Activated naive CD4-positive, alpha-beta T cell treated with anti-CD3 and anti-CD28 coated beads, Interleukin-2, amount 50 U/mL, for 72 hours (primary cell): Measurements from ENCODE around the gene USP32. TPM values are rescaled to one million over a fixed set of nuclear protein-coding genes. Genes with fewer than 3 reads are reported as not detected.
"Not testable (repeated sequence)": the region's sequence is repeated elsewhere in the genome, so short reads cannot be mapped to it uniquely, and the experiment has no call there.

Experiments used
- ATAC-seq, 2 donors: fragments of 150-1000 bp; cut with Tn5 transposase; 2 replicates each; pipeline ENCODE4 v1.10.0; 2021; ENCODE audit warnings: mild to moderate bottlenecking in 2 of 2, moderate library complexity in 2 of 2
- DNase-seq, 2 donors: peaks; one replicate each; pipeline ENCODE4 v3.0.0; 2021 to 2022; ENCODE audit warnings: low spot score in 2 of 2
- H3K27ac Mint-ChIP-seq, 2 donors: one replicate each; pipeline ENCODE4 v1.8.0; 2022; ENCODE audit warnings: mild to moderate bottlenecking in 2 of 2, mixed read lengths in 2 of 2
- H3K36me3 Mint-ChIP-seq, 2 donors: one replicate each; pipeline ENCODE4 v1.8.0; 2022; ENCODE audit warnings: mixed read lengths in 2 of 2
- H3K9me3 Mint-ChIP-seq, 2 donors: one replicate each; pipeline ENCODE4 v1.8.0; 2022; ENCODE audit warnings: mixed read lengths in 2 of 2
- total RNA-seq, 2 donors: library from RNA; stranded (reverse); gene quantifications; one replicate each; pipeline ENCODE4 v1.2.3, GENCODE V29; 2022

The USP32 gene
- total RNA-seq, 2 donors from 2014 or later = 42.6 to 51.5 TPM

GRCh38 chr17:60390186-60390585 is 1.7 kb downstream of the USP32 start:
- DNase-seq (no peak), ATAC-seq (no peak)
- Mint-ChIP-seq H3K27ac (no peak overlapping the region), H3K36me3 (peaks cover 9 to 12% of the 10 kb centered on the region in 2 donors), H3K9me3 (no peaks in the 10 kb centered on the region)

- Mint-ChIP-seq H3K36me3 (peaks cover 6 to 9% of the 10 kb centered on the region in 2 donors), H3K27ac (no peak overlapping the region), H3K9me3 (no peaks in the 10 kb centered on the region)
- ATAC-seq = no peak
- no peak for DNase-seq
These were observed 3.2 kb downstream of the USP32 start for GRCh38 chr17:60388742-60389141.

GRCh38 chr17:60387666-60388065 is 4.3 kb downstream of the USP32 start:
- ATAC-seq = no peak

GRCh38 chr17:60386147-60387058 is 5.5 kb downstream of the USP32 start:
- ATAC-seq (no peak), DNase-seq (no peak)
- Mint-ChIP-seq H3K9me3 (no peaks in the 10 kb centered on the region), H3K27ac (no peak overlapping the region), H3K36me3 (peaks cover 4 to 8% of the 10 kb centered on the region in 2 donors)

More at GRCh38 chr17:60387666-60388065, 4.3 kb downstream of the USP32 start:
- Mint-ChIP-seq H3K9me3 (no peaks in the 10 kb centered on the region), H3K27ac (no peak overlapping the region), H3K36me3 (peaks cover 5 to 9% of the 10 kb centered on the region in 2 donors)
- no peak for DNase-seq

- not testable (repeated sequence) for DNase-seq, H3K9me3 Mint-ChIP-seq, ATAC-seq, H3K36me3 Mint-ChIP-seq
- H3K27ac Mint-ChIP-seq = peak overlapping the region in 1 of 2 donors; percentile 5
These were observed 7.0 kb downstream of the USP32 start for GRCh38 chr17:60384921-60385320.

- DNase-seq (no peak), ATAC-seq (no peak)
- Mint-ChIP-seq H3K9me3 (no peaks in the 10 kb centered on the region), H3K36me3 (no peaks in the 10 kb centered on the region), H3K27ac (no peak overlapping the region)
These were observed 8.6 kb downstream of the USP32 start for GRCh38 chr17:60383379-60383778.

GRCh38 chr17:60381958-60382357 is 10.0 kb downstream of the USP32 start:
- no peak for DNase-seq
- H3K9me3 Mint-ChIP-seq = no peaks in the 10 kb centered on the region
- ATAC-seq = no peak
- H3K27ac Mint-ChIP-seq = no peak overlapping the region
- no peaks in the 10 kb centered on the region for H3K36me3 Mint-ChIP-seq

- ATAC-seq, DNase-seq: not testable (repeated sequence)
These were observed 12.5 kb downstream of the USP32 start for GRCh38 chr17:60379461-60379860.

GRCh38 chr17:60378187-60378586 is 13.7 kb downstream of the USP32 start:
- not testable (repeated sequence) for DNase-seq, H3K27ac Mint-ChIP-seq, ATAC-seq, H3K36me3 Mint-ChIP-seq, H3K9me3 Mint-ChIP-seq

More at GRCh38 chr17:60379461-60379860, 12.5 kb downstream of the USP32 start:
- not testable (repeated sequence) for H3K36me3 Mint-ChIP-seq, H3K27ac Mint-ChIP-seq, H3K9me3 Mint-ChIP-seq

- no peaks in the 10 kb centered on the region for H3K9me3 Mint-ChIP-seq
- DNase-seq (no peak), ATAC-seq (peak; percentile 95 to 97)
- peak overlapping the region in 1 of 2 donors; percentile 29 for H3K27ac Mint-ChIP-seq
- H3K36me3 Mint-ChIP-seq = no peaks in the 10 kb centered on the region
These were observed 19.0 kb downstream of the USP32 start for GRCh38 chr17:60372790-60373483.

GRCh38 chr17:60371818-60372510 is 20.0 kb downstream of the USP32 start:
- DNase-seq (no peak), ATAC-seq (no peak)
- Mint-ChIP-seq H3K9me3 (no peaks in the 10 kb centered on the region), H3K36me3 (no peaks in the 10 kb centered on the region), H3K27ac (peak overlapping the region in 1 of 2 donors; percentile 29)

- no peak for DNase-seq
- no peak for ATAC-seq
- Mint-ChIP-seq H3K36me3 (no peaks in the 10 kb centered on the region), H3K9me3 (no peaks in the 10 kb centered on the region), H3K27ac (no peak overlapping the region)
These were observed 20.5 kb downstream of the USP32 start for GRCh38 chr17:60371416-60371815.

GRCh38 chr17:60369727-60370126 is 22.2 kb downstream of the USP32 start:
- Mint-ChIP-seq H3K36me3 (no peaks in the 10 kb centered on the region), H3K9me3 (no peaks in the 10 kb centered on the region), H3K27ac (no peak overlapping the region)
- ATAC-seq (no peak), DNase-seq (no peak)

GRCh38 chr17:60363700-60364405 is 28.1 kb downstream of the USP32 start:
- H3K9me3 Mint-ChIP-seq = no peaks in the 10 kb centered on the region
- no peak for DNase-seq
- no peak overlapping the region for H3K27ac Mint-ChIP-seq
- no peak for ATAC-seq
- no peaks in the 10 kb centered on the region for H3K36me3 Mint-ChIP-seq

- Mint-ChIP-seq H3K36me3 (no peaks in the 10 kb centered on the region), H3K9me3 (no peaks in the 10 kb centered on the region), H3K27ac (no peak overlapping the region)
- no peak for DNase-seq
- no peak for ATAC-seq
These were observed 29.6 kb downstream of the USP32 start for GRCh38 chr17:60362329-60362728.

- H3K27ac Mint-ChIP-seq = no peak overlapping the region
- ATAC-seq (no peak), DNase-seq (no peak)
- no peaks in the 10 kb centered on the region for H3K9me3 Mint-ChIP-seq
- peaks cover 0 to 2% of the 10 kb centered on the region in 2 donors for H3K36me3 Mint-ChIP-seq
These were observed 30.0 kb downstream of the USP32 start for GRCh38 chr17:60361889-60362288.
